H54 (cell line): ENCODE data around the gene KDM6B.

Experiments used
- DNase-seq: peaks from one replicate; pipeline ENCODE4 v3.0.0; 2011; ENCODE audit warnings: low spot score, mixed read lengths; ENCODE audit not compliant: insufficient read length
- FAIRE-seq: peaks from 3 replicates; lab custom pipeline; 2011; peaks lifted over from hg19 to GRCh38; lab: Jason Lieb, UNC
- POLR2A ChIP-seq: IDR thresholded peaks from 2 replicates; pipeline ENCODE4 v1.6.1; 2011; ENCODE audit warnings: low read depth, mild to moderate bottlenecking, low read length

KDM6B gene

DNA sequence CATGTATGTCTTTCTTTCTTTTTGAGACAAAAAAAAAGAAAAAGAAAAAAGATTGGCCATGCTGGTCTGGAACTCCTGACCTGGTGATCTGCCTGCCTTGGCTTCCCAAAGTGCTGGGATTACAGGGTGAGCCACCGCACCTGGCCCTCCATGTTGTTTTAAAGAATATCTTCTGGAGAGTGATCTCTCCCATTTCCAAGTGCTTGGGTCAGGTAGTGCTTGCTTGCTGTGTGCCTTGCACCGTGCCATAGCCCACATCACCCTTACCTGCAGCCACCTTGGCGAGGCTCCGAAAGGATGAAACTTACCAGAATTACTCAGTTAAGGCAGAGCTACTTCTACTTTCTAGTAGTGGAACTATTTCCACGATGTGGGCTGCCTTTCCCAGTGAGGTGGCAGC lies 19.0 kb upstream of the KDM6B start:
- FAIRE-seq (no peak), DNase-seq (no peak)
- no peak for TF ChIP-seq POLR2A

- FAIRE-seq (no peak), DNase-seq (no peak)
- TF ChIP-seq POLR2A: no peak
Observed at GRCh38 chr17:7816926-7817642, 16.9 kb upstream of the KDM6B start.

GRCh38 chr17:7817643-7817964 lies 16.4 kb upstream of the KDM6B start:
- TF ChIP-seq POLR2A: no peak
- FAIRE-seq: no peak
- DNase-seq: no peak

GRCh38 chr17:7818026-7818425 lies 16.0 kb upstream of the KDM6B start:
- DNase-seq (no peak), FAIRE-seq (no peak)
- TF ChIP-seq POLR2A: no peak

- no peak for FAIRE-seq
Observed at GRCh38 chr17:7818746-7819645, 15.0 kb upstream of the KDM6B start.

GRCh38 chr17:7820231-7820630 lies 13.8 kb upstream of the KDM6B start:
- DNase-seq: no peak
- no peak for TF ChIP-seq POLR2A
- FAIRE-seq: no peak

More at GRCh38 chr17:7818746-7819645, 15.0 kb upstream of the KDM6B start:
- DNase-seq: no peak
- TF ChIP-seq POLR2A: no peak

GRCh38 chr17:7822126-7822525 lies 11.9 kb upstream of the KDM6B start:
- TF ChIP-seq POLR2A: no peak
- no peak for FAIRE-seq
- DNase-seq: no peak

DNA sequence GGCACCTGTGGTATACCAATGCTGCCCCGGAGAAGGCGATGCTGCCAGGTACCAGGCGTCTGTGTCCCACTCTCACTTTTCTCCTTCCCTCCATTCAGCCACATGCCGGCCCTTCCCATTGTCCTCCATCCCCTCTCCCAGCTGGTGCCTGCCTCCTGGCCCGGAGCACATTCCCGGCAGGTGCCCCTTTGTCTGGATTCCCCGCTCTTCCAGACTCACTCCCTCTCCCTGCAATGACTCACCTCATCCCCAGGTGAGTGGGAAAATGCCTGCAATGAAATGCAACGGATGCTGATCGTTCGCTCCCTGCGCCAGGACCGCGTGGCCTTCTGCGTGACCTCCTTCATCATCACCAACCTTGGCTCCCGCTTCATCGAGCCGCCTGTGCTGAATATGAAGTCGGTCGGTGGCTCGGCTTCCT lies 10.4 kb upstream of the KDM6B start:
- no peak for TF ChIP-seq POLR2A
- FAIRE-seq: no peak
- no peak for DNase-seq

DNA sequence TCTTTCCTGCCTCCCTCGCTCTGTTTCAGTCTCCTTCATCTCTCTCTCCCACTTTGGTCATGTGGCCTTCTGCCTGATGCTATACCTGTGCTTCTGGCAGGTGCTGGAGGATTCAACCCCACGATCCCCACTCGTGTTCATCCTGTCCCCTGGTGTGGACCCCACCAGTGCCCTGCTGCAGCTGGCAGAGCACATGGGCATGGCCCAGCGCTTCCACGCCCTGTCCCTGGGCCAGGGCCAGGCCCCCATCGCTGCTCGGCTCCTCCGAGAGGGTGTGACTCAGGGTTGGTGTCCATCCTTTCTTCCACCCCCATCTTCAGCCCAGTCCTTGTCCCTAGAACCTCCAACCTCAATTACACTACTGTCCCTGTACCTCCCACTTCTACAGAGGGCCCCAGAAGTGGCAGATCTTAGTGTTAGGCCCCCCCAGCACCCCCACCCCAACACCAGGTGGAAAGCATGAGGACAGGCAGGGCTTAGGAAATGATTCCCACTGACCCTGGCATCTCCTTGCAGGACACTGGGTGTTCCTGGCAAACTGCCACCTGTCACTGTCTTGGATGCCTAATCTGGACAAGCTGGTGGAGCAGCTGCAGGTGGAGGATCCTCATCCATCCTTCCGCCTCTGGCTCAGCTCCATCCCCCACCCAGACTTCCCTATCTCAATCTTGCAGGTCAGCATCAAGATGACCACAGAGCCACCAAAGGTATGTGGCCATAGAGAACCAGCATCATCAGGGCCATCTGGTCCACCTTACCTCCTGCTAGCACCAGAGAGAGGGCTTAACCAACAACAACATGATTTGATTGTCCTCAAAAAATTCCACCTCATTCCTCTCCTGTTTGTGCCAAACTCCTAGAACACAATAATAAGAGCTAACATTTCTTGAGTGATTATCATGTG lies 9.7 kb upstream of the KDM6B start:
- no peak for TF ChIP-seq POLR2A
- DNase-seq (no peak), FAIRE-seq (no peak)

DNA sequence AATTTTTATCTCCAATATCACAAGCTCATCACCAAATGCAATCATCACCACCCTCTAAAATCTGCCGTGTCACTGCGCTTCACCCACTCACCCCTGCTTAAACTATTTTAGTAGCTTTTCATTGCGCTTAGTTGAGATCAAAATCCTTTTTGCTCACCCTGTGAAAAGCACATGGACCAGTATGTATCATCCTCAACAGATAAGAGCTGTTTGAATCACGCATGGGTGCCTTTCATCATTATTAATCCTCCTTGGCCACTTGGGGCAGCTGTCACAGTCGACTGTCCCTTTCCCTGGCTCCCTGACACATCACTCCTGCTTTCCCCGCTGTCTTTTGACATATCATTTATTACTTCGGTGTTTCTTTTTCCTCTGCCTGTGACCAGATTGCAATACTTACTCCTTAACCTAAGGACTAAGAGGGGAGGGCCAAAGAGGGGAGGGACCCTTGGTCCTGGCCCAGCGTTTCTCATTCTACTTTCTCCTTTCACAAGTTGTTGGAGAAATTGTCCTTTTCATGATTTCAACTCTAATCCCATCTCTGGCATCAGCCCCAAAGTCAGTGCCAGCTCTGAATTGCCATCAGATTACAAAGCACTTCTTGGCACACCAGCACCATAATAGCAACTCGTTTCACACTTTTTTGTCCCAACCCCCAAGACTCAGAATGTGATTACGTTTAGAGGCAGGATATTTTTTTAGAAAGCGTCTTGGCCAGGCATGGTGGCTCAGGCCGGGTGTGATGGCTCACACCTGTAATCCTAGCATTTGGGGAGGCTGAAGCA lies 8.6 kb upstream of the KDM6B start:
- DNase-seq (no peak), FAIRE-seq (no peak)
- no peak for TF ChIP-seq POLR2A

DNA sequence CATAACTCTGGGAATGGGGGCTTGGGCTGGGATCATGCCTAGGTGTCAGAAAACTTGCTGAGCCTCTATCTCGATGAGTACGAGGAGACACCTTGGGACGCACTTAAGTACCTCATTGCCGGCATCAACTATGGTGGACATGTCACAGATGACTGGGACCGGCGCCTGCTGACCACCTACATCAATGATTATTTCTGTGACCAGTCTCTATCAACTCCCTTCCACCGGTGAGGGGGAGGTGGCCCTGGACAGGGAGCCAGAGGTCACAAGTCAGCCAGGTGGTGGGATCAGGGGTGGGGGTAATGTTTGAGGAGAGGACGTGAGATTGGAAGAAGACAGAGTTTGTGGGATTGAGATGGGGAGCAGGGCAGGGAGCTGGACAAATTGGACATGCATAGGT lies 3.4 kb upstream of the KDM6B start:
- FAIRE-seq (no peak), DNase-seq (no peak)

GRCh38 chr17:7831233-7831632 lies 2.8 kb upstream of the KDM6B start:
- DNase-seq: no peak
- FAIRE-seq: no peak
- TF ChIP-seq POLR2A: no peak

More for the DNA sequence above, 3.4 kb upstream of the KDM6B start:
- no peak for TF ChIP-seq POLR2A

DNA sequence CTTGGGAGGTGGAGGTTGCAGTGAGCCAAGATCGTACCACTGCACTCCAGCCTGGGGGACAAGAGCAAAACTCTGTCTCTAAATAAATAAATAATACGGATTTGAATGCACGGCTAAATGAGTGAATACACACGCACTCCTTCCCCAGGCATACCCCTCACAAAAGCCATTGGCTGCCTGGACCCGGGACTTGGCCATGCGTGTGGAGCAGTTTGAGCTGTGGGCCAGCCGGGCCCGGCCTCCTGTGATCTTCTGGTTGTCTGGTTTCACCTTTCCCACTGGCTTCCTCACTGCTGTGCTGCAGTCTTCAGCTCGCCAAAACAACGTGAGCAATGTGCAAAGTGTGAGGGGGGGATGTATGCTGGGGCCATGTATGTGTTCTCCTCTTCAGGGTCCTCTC lies 1.6 kb upstream of the KDM6B start:
- DNase-seq (no peak), FAIRE-seq (no peak)
- TF ChIP-seq POLR2A: no peak
